NCI-H1436 (cell line): Measurements from ENCODE around the gene WDR93.
"Not testable (repeated sequence)": the region's sequence is repeated elsewhere in the genome, so short reads cannot be mapped to it uniquely, and the experiment has no call there.

Experiments
- DNase-seq: peaks from one replicate; lab custom pipeline; 2025; lab: John Stamatoyannopoulos, UW

WDR93 gene

GRCh38 chr15:89769366-89769765, 78.8 kb downstream of the WDR93 start:
- no peak for DNase-seq

- no peak for DNase-seq
Measured at GRCh38 chr15:89770041-89770440, 79.4 kb downstream of the WDR93 start.

GRCh38 chr15:89772932-89773583, 82.4 kb downstream of the WDR93 start:
- DNase-seq: no peak

- DNase-seq: no peak
Measured at GRCh38 chr15:89774492-89774891, 83.9 kb downstream of the WDR93 start.

- no peak for DNase-seq
Measured at GRCh38 chr15:89775815-89776214, 85.2 kb downstream of the WDR93 start.

- peak; percentile 52 for DNase-seq
Measured at GRCh38 chr15:89776274-89777072, 85.9 kb downstream of the WDR93 start, which contains the start of gene MESP2. Gene MESP2 (plus strand): TSS chr15:89776332. CDS start chr15:89776358, 26 bp downstream.

- DNase-seq: no peak
Measured at GRCh38 chr15:89777073-89777751, 86.6 kb downstream of the WDR93 start.

- no peak for DNase-seq
Measured at GRCh38 chr15:89777782-89778380, 87.3 kb downstream of the WDR93 start.

GRCh38 chr15:89778861-89779260, 88.2 kb downstream of the WDR93 start:
- no peak for DNase-seq

GRCh38 chr15:89780601-89781000, 90.0 kb downstream of the WDR93 start:
- DNase-seq: no peak

GRCh38 chr15:89781055-89781454, 90.4 kb downstream of the WDR93 start:
- DNase-seq: no peak

GRCh38 chr15:89781891-89782618, 91.4 kb downstream of the WDR93 start:
- DNase-seq: no peak

GRCh38 chr15:89782619-89782950, 92.0 kb downstream of the WDR93 start:
- DNase-seq: not testable (repeated sequence)

GRCh38 chr15:89783111-89783860, 92.7 kb downstream of the WDR93 start:
- DNase-seq: no peak

GRCh38 chr15:89783861-89784685, 93.5 kb downstream of the WDR93 start:
- no peak for DNase-seq

GRCh38 chr15:89784686-89784960, 94.0 kb downstream of the WDR93 start:
- no peak for DNase-seq

- DNase-seq: no peak
Measured at GRCh38 chr15:89785064-89785773, 94.6 kb downstream of the WDR93 start.

GRCh38 chr15:89785774-89786140, 95.1 kb downstream of the WDR93 start:
- no peak for DNase-seq

GRCh38 chr15:89787944-89788343, 97.3 kb downstream of the WDR93 start:
- DNase-seq: no peak

GRCh38 chr15:89788585-89788984, 98.0 kb downstream of the WDR93 start:
- DNase-seq: not testable (repeated sequence)
